HG03442 (cell line): Measurements from ENCODE around the gene SLC45A1.
"Not testable (repeated sequence)": the region's sequence is repeated elsewhere in the genome, so short reads cannot be mapped to it uniquely, and the experiment has no call there.

ENCODE experiments used
- ATAC-seq: cut with Tn5 transposase; IDR thresholded peaks from one replicate; pipeline ENCODE4 v1.9.1; 2021; ENCODE audit warnings: mild to moderate bottlenecking, moderate library complexity; ENCODE audit not compliant: unreplicated experiment

The SLC45A1 gene

DNA sequence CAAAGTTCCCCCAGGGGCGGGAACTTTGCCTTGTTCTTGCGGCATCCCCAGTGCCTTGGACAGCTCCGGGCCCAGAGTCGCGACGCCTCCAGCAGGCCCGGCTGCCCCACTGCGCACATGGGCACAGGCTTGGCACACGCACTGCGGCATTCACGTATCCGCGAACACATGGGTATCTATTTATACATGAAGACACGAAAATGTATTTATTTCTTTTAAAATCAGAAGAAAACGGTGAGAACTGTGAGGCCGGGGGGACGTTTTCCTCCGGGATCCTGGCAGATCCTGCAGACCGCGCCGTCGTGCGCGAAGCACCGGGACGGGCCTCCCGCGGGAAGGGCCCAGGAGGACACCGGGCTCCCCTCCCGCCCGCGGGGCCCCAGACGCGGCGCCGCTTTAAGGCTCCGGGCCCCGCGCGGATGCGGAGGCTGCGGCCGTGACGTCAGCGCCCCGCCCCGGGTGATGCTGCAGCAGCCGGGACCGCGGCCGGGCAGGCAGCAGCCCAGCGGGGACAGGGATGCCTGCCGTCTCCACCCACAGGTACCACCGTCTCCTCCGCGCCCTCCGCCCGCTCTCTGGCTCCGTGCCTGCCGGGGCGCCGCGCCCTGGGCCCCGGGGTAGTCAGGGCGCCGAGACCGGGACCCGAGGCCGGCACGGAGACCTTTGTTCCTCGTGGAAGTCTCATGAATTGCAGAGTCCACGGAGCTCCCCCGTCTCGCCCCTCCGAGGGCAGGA, at the start of gene SLC45A1:
SLC45A1 (plus strand) TSS at position 468 of the 735 bp plus-strand sequence. CDS start 6,216 bp downstream, outside the sequence.
- ATAC-seq: no peak

DNA sequence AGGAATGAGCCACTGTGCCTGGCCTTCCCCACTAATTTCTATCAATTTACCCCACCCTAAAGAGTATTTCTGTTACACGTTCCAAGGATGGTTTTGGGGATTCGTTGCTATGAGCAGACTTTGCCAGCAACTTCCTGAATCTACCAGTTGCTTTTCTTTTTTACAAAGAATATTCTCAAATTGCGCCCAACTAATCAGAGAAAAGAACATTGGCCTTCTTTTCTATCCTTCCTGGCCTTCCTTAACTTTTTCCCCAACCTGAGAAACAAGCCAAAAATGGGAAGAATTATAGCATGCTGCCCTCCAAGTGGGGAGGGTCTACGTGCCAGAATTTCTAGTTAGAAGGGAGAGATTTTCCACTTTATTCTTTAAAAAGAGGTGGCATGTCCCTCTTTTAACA, 44.9 kb upstream of the SLC45A1 start:
- ATAC-seq: no peak

DNA sequence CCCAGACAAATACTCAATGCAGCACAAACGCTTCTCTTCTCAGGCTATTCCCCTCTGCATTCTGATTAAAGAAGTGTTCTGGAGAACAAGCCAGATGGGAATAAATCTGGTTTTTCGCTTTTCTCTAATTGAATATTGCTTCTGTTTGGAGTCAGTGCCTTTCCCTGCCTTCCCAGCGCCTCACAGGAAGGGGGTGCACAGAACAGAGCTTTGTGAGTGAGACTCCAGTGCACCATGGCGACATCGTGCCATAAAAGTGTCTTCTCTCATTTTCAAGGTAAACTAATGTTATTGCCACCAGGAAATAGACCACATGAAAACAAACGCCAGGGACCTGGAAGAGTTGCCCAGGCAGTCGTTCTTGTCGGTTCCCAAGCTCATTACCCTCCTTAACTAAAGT, 43.6 kb upstream of the SLC45A1 start:
- no peak for ATAC-seq

DNA sequence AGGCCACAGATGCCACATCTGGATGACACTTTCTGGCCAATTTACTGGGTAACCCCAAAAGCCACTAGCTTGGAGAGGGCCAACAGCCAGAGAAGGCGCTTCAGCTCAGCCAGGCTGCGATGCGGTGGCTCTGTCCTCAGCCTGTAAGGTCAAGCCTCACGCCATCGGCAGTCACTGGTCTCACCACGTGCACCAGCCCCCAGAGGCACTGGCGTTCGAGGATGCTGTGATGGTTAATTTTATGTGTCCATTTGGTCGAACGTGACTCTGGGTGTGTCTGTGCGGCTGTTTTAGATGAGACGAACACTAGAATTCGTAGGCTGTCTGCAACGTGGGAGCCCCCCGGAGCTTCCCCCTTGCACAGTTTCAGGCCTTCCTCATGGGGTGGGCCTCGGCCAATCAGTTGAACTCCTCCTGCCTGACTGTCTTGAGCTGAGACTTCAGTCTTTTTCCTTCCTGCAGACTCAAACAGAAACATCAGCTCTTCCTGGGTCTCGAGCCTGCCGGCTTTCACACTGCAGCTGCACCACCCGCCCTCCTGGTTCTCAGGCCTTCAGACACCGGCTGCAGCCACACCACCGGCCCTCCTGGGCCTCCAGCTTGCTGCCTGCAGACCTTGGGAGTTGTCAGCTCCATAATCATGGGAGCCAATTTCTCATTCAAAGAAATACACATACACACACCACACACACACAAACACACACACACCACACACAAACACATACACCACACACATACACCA, 41.6 kb upstream of the SLC45A1 start:
- ATAC-seq: no peak

DNA sequence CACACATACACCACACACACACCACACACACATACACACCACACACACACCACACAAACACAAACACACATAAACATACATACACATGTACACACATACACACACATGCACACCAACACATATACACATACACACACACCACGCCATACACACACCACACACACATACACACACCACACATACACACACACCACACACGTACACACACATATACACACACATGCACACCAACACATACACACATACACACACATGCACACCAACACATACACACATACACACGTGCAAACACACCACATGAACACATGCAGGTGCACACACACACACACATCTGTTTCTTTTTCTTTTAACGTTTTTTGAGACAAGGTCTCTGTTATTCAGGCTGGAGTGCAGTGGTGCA, 41.0 kb upstream of the SLC45A1 start:
- ATAC-seq: no peak

DNA sequence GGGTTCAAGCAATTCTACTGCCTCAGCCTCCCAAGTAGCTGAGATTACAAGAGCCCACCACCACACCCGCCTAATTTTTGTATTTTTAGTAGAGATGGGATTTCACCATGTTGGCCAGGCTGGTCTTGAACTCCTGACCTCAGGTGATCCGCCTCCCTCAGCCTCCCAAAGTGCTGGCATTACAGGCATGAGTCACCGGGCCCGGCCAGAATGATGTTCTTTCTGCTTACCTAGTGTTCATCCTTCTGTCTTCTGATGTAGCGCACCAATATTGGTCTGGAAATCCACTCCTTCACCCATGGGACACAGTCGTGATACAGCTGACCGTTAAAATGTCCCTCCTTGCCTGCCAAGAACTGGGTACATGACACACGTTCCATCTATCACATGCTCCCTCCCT, 39.2 kb upstream of the SLC45A1 start:
- not testable (repeated sequence) for ATAC-seq

DNA sequence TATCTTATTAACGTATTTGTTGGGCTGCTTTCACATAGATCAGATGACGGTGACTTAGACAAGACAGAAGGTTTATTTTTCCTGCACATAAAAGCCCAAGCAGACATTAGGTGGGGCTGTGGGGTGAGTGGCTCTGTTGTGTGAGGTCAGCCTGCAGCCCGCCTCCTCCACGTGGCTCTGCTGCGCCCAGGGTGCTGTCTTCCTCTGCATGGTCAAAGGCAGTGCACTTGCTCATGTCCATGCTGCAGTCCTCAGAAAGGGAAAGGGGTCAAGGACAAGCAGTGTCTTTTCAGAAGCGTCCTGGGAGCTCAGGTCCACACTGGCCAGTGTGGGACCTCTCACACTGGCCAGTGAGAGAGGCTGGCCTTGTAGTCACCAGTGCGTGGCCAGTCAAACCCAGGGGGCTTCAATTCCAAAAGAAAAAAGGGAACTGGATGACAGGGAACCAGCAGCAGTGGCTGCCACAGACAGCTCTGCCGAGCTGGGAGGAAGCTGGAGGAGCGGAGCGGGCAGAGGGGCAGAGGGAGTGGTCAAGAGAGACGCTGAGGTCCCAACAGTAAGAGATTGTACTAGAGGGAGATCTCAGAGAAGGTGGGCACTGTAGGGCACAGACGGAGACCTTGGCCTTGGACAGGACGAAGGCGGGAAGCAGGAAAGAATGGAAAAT, 35.9 kb upstream of the SLC45A1 start:
- no peak for ATAC-seq

DNA sequence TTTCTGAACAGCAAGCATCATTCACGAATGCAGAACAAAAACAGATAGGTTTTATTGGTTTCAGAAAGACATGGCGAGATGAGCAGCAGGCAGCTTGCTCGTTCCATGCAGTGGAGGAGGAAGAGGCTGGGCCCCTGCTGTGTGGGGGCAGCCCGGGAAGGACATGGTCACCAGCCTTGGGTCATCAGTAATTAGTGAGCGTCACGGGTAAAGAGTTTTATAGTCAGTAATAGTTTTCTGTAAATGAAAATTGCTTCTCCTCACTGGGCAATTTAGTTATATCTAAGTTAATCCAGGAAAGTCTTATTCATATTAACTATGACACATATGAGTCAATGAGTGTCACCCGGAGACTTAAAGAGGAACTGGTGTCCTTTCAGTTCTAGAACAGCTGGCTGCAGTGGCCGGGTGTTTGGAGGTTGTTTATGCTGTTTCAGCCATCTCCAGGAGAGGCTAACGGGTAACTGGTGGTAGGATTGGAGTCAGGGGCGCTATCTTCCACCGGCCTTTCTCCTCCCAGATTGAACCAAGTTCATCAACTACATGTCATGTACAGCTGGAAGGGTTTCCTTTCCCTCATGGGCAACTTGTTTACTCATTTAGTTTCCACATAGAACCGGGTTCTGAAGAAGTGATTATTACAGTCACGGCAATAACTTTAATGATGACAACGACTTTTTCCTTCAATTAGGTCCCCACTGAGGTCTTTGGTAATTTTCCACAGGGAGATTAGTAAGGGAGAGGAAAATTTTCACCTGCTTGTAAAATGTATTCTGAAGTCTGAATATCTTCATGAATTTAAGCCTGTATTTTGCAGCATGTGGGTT, 34.6 kb upstream of the SLC45A1 start:
- peak; percentile 91 for ATAC-seq

DNA sequence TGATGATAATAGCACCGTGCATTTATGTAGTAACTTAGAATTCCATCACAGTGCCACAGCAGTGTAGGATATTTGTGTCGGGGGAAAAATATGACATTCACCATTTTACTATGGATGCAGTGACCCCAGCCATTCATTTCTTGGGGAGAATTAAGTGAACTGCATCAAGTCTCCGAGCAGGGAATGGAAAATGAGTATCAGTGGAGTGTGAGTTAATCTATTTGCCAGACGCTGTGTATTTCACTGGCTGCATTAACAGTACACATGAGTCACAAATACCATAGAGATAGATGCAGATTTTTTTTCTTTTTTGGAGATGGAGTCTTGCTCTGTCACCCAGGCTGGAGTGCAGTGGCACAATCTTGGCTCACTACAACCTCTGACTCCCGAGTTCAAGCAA, 33.8 kb upstream of the SLC45A1 start:
- ATAC-seq: no peak

DNA sequence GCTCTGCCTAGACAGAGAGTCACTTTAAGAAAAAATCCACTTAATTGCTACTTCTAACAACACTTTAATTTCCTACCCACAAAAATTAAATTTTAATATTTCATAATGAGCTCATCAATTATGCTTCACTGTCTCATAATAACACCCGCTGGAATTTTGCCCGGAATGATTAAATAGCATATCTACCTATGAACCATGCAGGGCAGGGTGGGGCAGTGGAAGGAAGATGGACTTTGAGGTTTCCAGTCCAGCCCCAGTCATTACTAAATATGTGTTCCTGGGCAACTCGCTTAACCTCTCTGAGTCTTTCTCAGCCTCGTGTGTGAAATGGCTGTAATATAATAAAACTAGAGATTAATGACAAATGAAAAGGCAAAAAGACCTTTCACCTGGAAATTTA, 32.8 kb upstream of the SLC45A1 start:
- ATAC-seq: no peak

DNA sequence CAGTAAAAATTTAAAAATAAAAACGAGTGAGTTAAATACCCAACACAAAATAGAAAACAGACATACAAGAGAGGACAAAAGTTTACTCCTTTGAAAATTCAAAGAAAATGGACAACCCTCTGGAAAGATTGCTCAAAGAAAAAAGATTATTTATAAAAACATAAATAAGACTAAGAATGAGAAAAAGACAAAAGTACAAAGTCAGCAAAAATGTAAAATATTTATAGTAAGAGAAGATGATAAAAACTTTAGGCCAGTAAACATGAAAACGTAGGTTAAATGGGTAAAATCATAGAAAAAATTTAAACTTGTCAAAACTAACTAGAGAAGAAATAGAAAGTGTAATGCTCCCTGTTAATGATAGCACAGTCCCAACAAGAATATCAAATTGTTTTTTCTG, 31.9 kb upstream of the SLC45A1 start:
- no peak for ATAC-seq

DNA sequence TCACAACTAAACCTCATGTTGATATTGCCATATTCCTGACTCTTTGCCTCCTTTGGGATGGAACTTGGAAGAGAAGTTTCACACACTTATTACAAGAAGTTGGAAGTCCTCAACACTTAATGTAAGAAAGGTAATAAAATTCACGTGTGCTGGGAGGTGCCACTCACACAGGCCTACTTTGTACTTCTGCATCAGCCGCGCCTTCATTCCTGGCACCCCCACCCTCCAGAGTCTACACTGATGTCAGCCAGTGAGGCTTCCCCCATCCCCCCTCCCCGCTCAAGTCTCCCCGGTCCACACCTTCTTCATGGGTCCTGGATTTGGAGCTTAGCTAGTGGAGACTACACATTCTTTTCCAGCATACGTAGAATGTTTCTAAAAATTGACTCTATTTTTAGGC, 24.8 kb upstream of the SLC45A1 start:
- no peak for ATAC-seq

DNA sequence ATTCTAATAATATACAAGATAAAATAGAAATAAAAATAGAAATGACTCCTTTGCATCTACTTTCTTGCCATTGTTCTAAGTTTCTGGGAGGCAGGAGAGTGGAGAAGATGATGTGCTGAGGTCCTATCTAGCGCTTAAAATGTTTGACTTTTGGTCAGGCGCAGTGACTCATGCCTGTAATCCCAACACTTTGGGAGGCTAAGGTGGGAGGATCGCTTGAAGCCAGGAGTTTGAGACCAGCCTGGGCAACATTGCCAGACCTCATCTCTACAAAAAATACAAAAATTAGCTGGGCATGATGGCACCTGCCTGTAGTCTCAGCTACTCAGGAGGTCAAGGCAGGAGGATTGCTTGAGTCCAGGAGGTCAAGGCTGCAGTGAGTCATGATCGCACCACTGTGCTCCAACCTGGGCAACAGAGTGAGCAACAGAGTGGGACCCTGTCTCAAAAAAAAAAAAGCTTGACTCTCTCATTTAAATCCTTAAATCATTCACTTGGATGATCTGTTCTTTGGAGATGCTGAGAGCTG, 24.2 kb upstream of the SLC45A1 start:
- no peak for ATAC-seq

DNA sequence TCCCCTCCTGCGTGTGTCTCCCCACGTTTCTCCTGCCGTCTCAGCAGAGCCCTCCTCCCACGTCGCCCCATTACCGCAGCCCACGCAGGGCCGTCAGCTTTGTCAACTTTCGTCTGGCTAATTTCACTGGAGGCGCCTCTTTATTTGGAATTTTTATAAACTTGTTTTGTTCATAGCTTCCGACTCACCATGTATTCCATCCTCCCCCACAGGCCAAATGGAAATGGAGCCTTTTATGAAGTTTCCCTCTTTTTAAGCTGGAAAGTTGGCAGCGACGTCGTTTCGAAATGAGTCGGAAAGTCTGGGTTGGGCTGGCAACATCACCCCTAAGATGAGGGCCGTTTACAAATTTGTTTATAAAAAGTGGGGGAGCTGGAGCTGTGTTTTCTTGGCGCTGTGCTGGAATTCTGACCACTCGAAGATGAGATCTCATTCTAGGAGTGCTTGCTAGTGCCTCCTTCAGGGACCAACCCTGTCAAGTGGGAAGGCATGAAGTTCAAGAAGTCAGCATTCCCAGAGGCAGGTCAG, 23.7 kb upstream of the SLC45A1 start:
- ATAC-seq: no peak

DNA sequence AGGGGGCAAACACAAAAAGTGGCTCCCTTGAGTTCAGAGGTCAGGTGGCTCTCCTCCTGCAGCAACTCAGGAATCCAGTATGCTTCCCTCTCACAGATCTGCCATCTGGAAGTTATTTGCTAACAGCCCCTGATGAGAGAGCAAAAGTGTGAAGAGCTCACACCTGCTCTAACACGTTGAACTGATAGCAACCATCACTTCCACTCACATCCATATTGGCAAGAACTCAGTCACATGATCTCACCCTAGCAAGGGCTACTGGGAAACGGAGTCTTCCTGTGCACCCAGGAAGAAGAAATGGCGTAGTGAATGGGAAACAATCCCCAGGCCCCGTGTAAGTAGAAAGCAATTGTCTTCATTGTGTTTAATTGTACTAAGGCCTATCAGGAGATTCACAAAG, 20.7 kb upstream of the SLC45A1 start:
- ATAC-seq: no peak

DNA sequence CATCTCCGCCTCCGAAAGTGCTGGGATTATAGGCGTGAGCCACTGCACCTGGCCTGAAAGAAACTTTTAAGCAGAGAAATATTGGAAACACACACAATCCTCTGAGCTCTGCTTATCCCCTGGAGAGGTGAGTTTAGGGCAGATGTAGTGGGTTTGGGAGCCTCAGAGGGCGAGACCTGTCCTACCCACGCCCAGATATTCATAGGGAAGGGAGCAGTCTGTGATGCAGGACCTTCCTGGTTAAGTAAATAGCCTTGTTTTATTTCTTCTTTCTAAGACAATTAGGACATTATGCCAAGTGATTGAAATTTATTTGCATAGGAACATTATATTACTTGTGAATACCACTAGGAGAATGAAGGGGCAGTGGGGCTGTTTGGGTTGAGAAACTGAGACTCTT, 18.0 kb upstream of the SLC45A1 start:
- ATAC-seq: no peak

DNA sequence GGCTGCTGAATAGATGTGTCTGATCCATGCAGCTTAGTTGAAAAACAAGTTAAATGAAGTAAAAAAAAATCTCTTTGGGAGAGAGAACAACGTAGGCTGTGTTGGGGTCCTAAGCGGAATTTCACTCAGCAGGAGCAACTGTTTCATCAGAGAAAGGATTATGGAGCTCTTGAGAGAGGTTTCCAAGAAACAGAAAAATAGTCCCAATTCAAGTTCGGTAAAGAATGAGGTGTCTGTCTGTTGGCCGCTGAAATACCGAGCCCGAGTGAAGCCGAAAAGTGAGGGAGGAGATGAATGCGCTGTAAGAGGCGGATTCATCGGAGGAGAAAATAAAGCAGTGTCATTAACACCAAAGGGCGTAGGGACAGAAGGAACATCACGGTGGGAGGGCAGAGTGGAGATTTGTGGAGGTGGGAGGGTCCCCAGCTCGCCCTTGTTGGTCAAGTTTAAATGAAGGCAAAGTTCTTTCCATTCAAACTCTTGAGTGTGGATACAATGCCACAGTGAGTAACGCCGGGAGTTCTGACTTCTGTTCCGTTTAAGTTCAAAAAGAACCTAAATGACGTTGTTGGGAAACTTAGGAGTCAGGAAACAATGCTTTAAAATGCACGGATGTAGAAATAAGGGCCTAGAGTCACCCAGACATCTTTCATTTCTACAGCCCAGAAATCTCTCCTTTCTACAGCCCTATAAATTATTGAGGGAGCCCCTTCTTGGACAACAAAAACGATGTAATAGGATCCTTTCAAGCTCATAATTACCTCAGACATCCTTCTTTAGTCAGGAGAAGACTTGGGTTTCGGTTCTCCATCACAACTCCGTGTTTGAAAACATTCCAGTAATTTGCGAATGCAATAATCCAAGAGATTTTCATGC, 15.6 kb upstream of the SLC45A1 start:
- no peak for ATAC-seq

DNA sequence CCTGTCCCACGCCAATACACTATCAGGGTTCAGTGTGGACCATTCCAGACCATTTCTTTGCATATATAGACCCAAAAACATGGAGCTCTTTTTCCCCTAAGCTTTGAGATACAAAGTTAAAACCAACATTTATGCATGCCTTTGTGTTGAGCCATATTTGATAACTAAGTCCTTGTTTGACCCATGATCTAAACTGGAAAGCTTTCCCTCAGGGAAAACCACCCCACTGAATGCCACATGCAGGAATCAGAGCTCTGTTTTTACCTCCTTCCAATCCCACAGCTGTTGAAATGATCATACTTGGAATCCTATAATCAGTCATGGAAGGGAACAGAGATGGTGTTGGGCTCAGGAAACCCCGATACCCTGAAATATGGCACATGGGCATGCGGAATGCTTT, 14.8 kb upstream of the SLC45A1 start:
- no peak for ATAC-seq

DNA sequence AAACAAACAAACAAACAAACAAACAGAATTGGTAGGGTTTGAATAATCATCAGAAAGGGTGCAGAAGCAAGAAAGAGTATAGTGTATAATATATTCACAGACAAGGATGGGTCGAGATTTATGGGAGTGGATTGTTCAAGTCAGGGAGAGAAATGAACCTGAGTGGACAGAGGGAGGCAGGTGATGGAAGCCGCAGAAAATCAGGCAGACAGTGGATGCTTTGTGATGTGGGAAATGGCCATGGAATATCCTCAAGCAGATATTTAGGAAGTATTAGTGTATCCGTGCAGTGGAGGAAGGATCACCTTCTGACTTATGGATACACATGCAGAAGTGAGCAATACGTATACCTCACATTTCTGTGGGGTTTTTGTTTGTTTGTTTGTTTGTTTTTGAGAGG, 14.0 kb upstream of the SLC45A1 start:
- no peak for ATAC-seq

DNA sequence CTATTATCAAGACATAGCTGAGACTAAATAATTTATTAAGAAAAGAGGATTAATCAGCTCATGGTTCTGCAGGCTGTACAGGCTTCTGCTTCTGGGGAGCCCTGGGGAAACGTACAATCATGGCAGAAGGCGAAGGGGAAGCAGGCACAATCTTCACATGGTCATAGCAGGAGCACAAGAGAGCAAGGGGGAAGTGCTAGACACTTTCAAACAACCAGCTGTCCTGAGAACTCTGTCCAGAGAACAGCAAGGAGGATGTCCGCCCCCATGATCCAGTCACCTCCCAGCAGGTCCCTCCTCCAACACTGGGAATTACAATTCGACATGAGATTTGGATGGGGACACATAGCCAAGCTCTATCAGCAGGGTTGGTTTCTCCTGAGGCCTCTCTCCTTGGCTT, 10.3 kb upstream of the SLC45A1 start:
- no peak for ATAC-seq
